Tibial nerve (tissue), 4 donors: ENCODE results near the gene CCDC148. TPM values are rescaled to one million over a fixed set of nuclear protein-coding genes. Genes with fewer than 3 reads are reported as not detected.
A peak's percentile ranks its signal among the peaks of the same experiment; 100 is the strongest.

ENCODE experiments used
- DNase-seq, 2 donors: peaks; one replicate each; pipeline ENCODE4 v3.0.0-alpha.2; 2019; ENCODE audit warnings: low spot score in 2 of 2
- H3K27ac ChIP-seq, 4 donors: fragments of 200-600 bp; sonication (generic) in 3 of 4; one replicate each; pipeline ENCODE4 v1.5.1; 2017 to 2019; ENCODE audit warnings: mild to moderate bottlenecking in 1 of 4
- H3K27me3 ChIP-seq, 2 donors: fragments of 200-600 bp; sonication (generic) in 1 of 2; one replicate each; pipeline versions ENCODE4 v1.5.1 to v1.6.0; 2017 to 2019
- H3K36me3 ChIP-seq, 3 donors: fragments of 200-600 bp; sonication (generic); one replicate each; pipeline ENCODE4 v1.5.1; 2018 to 2019
- H3K4me1 ChIP-seq, 4 donors: fragments of 200-600 bp; sonication (generic) in 3 of 4; one replicate each; pipeline ENCODE4 v1.5.1; 2017 to 2019
- H3K4me3 ChIP-seq, 4 donors: fragments of 200-600 bp; sonication (generic) in 3 of 4; one replicate each; pipeline ENCODE4 v1.5.1; 2017 to 2019; ENCODE audit warnings: mild to moderate bottlenecking in 1 of 4, moderate library complexity in 1 of 4
- H3K9me3 ChIP-seq, 4 donors: fragments of 200-600 bp; sonication (generic) in 3 of 4; one replicate each; pipeline ENCODE4 v1.5.1; 2017 to 2019
- CTCF ChIP-seq, 5 experiments: fragments of 200-600 bp in 3 of 5; fragments of 450-650 bp in 2 of 5; sonication (generic) in 3 of 5; IDR thresholded peaks; one replicate each; pipeline ENCODE4 v1.5.1; 2016 to 2019; ENCODE audit warnings: antibody characterized with exemption in 5 of 5, mild to moderate bottlenecking in 3 of 5, moderate library complexity in 2 of 5
- EP300 ChIP-seq, 2 donors: sonication (generic); formaldehyde crosslinking; IDR thresholded peaks; one replicate each; pipeline ENCODE4 v1.6.1; 2017; ENCODE audit warnings: antibody characterized with exemption in 2 of 2, mild to moderate bottlenecking in 1 of 2
- POLR2A ChIP-seq, 2 donors: fragments of 450-650 bp; IDR thresholded peaks; one replicate each; pipeline ENCODE4 v1.6.1; 2017; ENCODE audit warnings: antibody characterized with exemption in 2 of 2, mild to moderate bottlenecking in 2 of 2, moderate library complexity in 2 of 2
- WGBS, 2 donors: methylation state at CpG; one replicate each; pipeline ENCODE4 v1.1.5; 2018; 5-methylcytosine and 5-hydroxymethylcytosine counted together
- total RNA-seq, 4 donors: library from RNA; depleted of rRNA; stranded (reverse); fragments of >200 nt; gene quantifications; one replicate each; pipeline ENCODE4 v1.1.0, GENCODE V29; 2016

The CCDC148 gene
- total RNA-seq, 4 donors from 2014 or later: 0.30 to 2.5 (median 1.9) TPM

- no peak for DNase-seq
- WGBS, 2 donors: 85% methylated on average over 3 of the region's 3 CpGs
- H3K27me3 ChIP-seq: no peaks in the 10 kb centered on the region
- H3K36me3 ChIP-seq: no peaks in the 10 kb centered on the region
- no peak overlapping the region for H3K27ac ChIP-seq
- no peak overlapping the region for H3K4me3 ChIP-seq
- no peaks in the 10 kb centered on the region for H3K9me3 ChIP-seq
- no peak for TF ChIP-seq EP300 (IDR thresholded peaks at IDR 0.05)
- TF ChIP-seq CTCF (IDR thresholded peaks at IDR 0.05): no peak
- TF ChIP-seq POLR2A (IDR thresholded peaks at IDR 0.05): no peak
- H3K4me1 ChIP-seq: peaks cover 0 to 34% (median 0%) of the 10 kb centered on the region in 4 donors
Observed at GRCh38 chr2:158496986-158497385, 40.4 kb upstream of the CCDC148 start.

- no peak for DNase-seq
- no peak for TF ChIP-seq EP300 (IDR thresholded peaks at IDR 0.05)
- Histone ChIP-seq H3K4me3 (no peak overlapping the region), H3K4me1 (peaks cover 0 to 16% (median 4%) of the 10 kb centered on the region in 4 donors), H3K27me3 (no peaks in the 10 kb centered on the region), H3K9me3 (no peaks in the 10 kb centered on the region), H3K36me3 (no peaks in the 10 kb centered on the region), H3K27ac (no peak overlapping the region)
- 64 to 67% methylated on average over 5 of the region's 5 CpGs for WGBS, 2 donors
Observed at GRCh38 chr2:158495175-158495574, 38.6 kb upstream of the CCDC148 start.

GRCh38 chr2:158493458-158493857, 36.9 kb upstream of the CCDC148 start:
- no peak overlapping the region for H3K4me3 ChIP-seq
- H3K4me1 ChIP-seq: peaks cover 0 to 24% (median 10%) of the 10 kb centered on the region in 4 donors
- TF ChIP-seq EP300 (IDR thresholded peaks at IDR 0.05): no peak
- TF ChIP-seq POLR2A (IDR thresholded peaks at IDR 0.05): no peak
- 13 to 57% methylated on average over 2 of the region's 2 CpGs for WGBS, 2 donors
- no peak for DNase-seq
- no peak overlapping the region for H3K27ac ChIP-seq
- H3K27me3 ChIP-seq: no peaks in the 10 kb centered on the region
- H3K9me3 ChIP-seq: no peaks in the 10 kb centered on the region
- no peaks in the 10 kb centered on the region for H3K36me3 ChIP-seq

- Histone ChIP-seq H3K4me1 (peaks cover 0 to 47% (median 14%) of the 10 kb centered on the region in 4 donors), H3K4me3 (no peak overlapping the region), H3K27ac (no peak overlapping the region), H3K36me3 (no peaks in the 10 kb centered on the region), H3K27me3 (no peaks in the 10 kb centered on the region), H3K9me3 (no peaks in the 10 kb centered on the region)
- WGBS, 2 donors: 96 to 97% methylated on average over 4 of the region's 4 CpGs
- no peak for DNase-seq
- no peak for TF ChIP-seq POLR2A (IDR thresholded peaks at IDR 0.05)
- TF ChIP-seq EP300 (IDR thresholded peaks at IDR 0.05): no peak
- TF ChIP-seq CTCF (IDR thresholded peaks at IDR 0.05): no peak
Observed at GRCh38 chr2:158491072-158491471, 34.5 kb upstream of the CCDC148 start.

GRCh38 chr2:158489366-158490112, 33.0 kb upstream of the CCDC148 start:
- no peak overlapping the region for H3K27ac ChIP-seq
- TF ChIP-seq EP300 (IDR thresholded peaks at IDR 0.05) (no peak), POLR2A (IDR thresholded peaks at IDR 0.05) (no peak), CTCF (IDR thresholded peaks at IDR 0.05) (peak in 1 of 5 experiments; percentile 5)
- H3K4me1 ChIP-seq: peaks cover 0 to 47% (median 14%) of the 10 kb centered on the region in 4 donors
- WGBS, 2 donors: 39 to 42% methylated on average over 6 of the region's 6 CpGs
- no peaks in the 10 kb centered on the region for H3K9me3 ChIP-seq
- DNase-seq: no peak
- no peaks in the 10 kb centered on the region for H3K27me3 ChIP-seq
- H3K36me3 ChIP-seq: no peaks in the 10 kb centered on the region
- H3K4me3 ChIP-seq: no peak overlapping the region

GRCh38 chr2:158488442-158489216, 32.1 kb upstream of the CCDC148 start:
- Histone ChIP-seq H3K4me1 (peaks cover 0 to 44% (median 14%) of the 10 kb centered on the region in 4 donors), H3K27me3 (no peaks in the 10 kb centered on the region), H3K9me3 (no peaks in the 10 kb centered on the region), H3K27ac (no peak overlapping the region), H3K4me3 (no peak overlapping the region), H3K36me3 (no peaks in the 10 kb centered on the region)
- WGBS, 2 donors: 48 to 58% methylated on average over 2 of the region's 2 CpGs
- no peak for DNase-seq
- no peak for TF ChIP-seq EP300 (IDR thresholded peaks at IDR 0.05)
- no peak for TF ChIP-seq CTCF (IDR thresholded peaks at IDR 0.05)
- no peak for TF ChIP-seq POLR2A (IDR thresholded peaks at IDR 0.05)
